ENCODE results near the gene BARHL2. TPM values are rescaled to one million over a fixed set of nuclear protein-coding genes. Genes with fewer than 3 reads are reported as not detected.

Gene BARHL2
- polyA plus RNA-seq, 1 donor: not detected

GRCh38 chr1:90731382-90732050, 14.4 kb upstream of the BARHL2 start:
- no peak for DNase-seq
- H3K27me3 ChIP-seq (ENCODE audit: control insufficient read depth, insufficient read depth, low read length): peaks cover 79% of the 10 kb centered on the region
- 80% methylated on average over 1 of the region's 6 CpGs for WGBS (ENCODE audit: insufficient coverage, low lambda C conversion rate)

GRCh38 chr1:90730243-90731022, 13.3 kb upstream of the BARHL2 start:
- H3K27ac ChIP-seq (ENCODE audit: low read length): no peak overlapping the region
- H3K4me1 ChIP-seq (ENCODE audit: control insufficient read depth, insufficient read depth, low read length): peaks cover 8% of the 10 kb centered on the region
- WGBS (ENCODE audit: insufficient coverage, low lambda C conversion rate): no CpG with 5 or more reads among the region's 51 CpGs
- H3K9me3 ChIP-seq (ENCODE audit: control insufficient read depth, low read depth, low read length): peaks cover 8% of the 10 kb centered on the region
- no peak for DNase-seq
- no peaks in the 10 kb centered on the region for H3K36me3 ChIP-seq (ENCODE audit: control insufficient read depth, insufficient read depth, low read length)
- peaks cover 88% of the 10 kb centered on the region for H3K27me3 ChIP-seq (ENCODE audit: control insufficient read depth, insufficient read depth, low read length)
- no peak overlapping the region for H3K4me3 ChIP-seq (ENCODE audit: low read length)

More at GRCh38 chr1:90731382-90732050, 14.4 kb upstream of the BARHL2 start:
- Histone ChIP-seq H3K36me3 (ENCODE audit: control insufficient read depth, insufficient read depth, low read length) (no peaks in the 10 kb centered on the region), H3K4me1 (ENCODE audit: control insufficient read depth, insufficient read depth, low read length) (no peaks in the 10 kb centered on the region), H3K4me3 (ENCODE audit: low read length) (no peak overlapping the region), H3K9me3 (ENCODE audit: control insufficient read depth, low read depth, low read length) (peaks cover 8% of the 10 kb centered on the region), H3K27ac (ENCODE audit: low read length) (no peak overlapping the region)

GRCh38 chr1:90729504-90730242, 12.6 kb upstream of the BARHL2 start:
- Histone ChIP-seq H3K4me3 (ENCODE audit: low read length) (no peak overlapping the region), H3K36me3 (ENCODE audit: control insufficient read depth, insufficient read depth, low read length) (no peaks in the 10 kb centered on the region), H3K27ac (ENCODE audit: low read length) (no peak overlapping the region), H3K27me3 (ENCODE audit: control insufficient read depth, insufficient read depth, low read length) (peaks cover 92% of the 10 kb centered on the region), H3K9me3 (ENCODE audit: control insufficient read depth, low read depth, low read length) (peaks cover 11% of the 10 kb centered on the region), H3K4me1 (ENCODE audit: control insufficient read depth, insufficient read depth, low read length) (peaks cover 8% of the 10 kb centered on the region)
- DNase-seq: no peak
- 0% methylated on average over 5 of the region's 36 CpGs for WGBS (ENCODE audit: insufficient coverage, low lambda C conversion rate)

- H3K27ac ChIP-seq (ENCODE audit: low read length): no peak overlapping the region
- no peak for DNase-seq
- 5% methylated on average over 3 of the region's 25 CpGs for whole genome bisulfite sequencing (ENCODE audit: insufficient coverage, low lambda C conversion rate)
- no peak overlapping the region for H3K4me3 ChIP-seq (ENCODE audit: low read length)
- H3K9me3 ChIP-seq (ENCODE audit: control insufficient read depth, low read depth, low read length): peaks cover 11% of the 10 kb centered on the region
- H3K36me3 ChIP-seq (ENCODE audit: control insufficient read depth, insufficient read depth, low read length): no peaks in the 10 kb centered on the region
- H3K4me1 ChIP-seq (ENCODE audit: control insufficient read depth, insufficient read depth, low read length): peaks cover 9% of the 10 kb centered on the region
- peaks cover 97% of the 10 kb centered on the region for H3K27me3 ChIP-seq (ENCODE audit: control insufficient read depth, insufficient read depth, low read length)
Observed at GRCh38 chr1:90728502-90729287, 11.6 kb upstream of the BARHL2 start.

GRCh38 chr1:90727917-90728501, 10.9 kb upstream of the BARHL2 start:
- 7% methylated on average over 3 of the region's 5 CpGs for WGBS (ENCODE audit: insufficient coverage, low lambda C conversion rate)
- Histone ChIP-seq H3K4me1 (ENCODE audit: control insufficient read depth, insufficient read depth, low read length) (peaks cover 12% of the 10 kb centered on the region), H3K9me3 (ENCODE audit: control insufficient read depth, low read depth, low read length) (peaks cover 11% of the 10 kb centered on the region), H3K4me3 (ENCODE audit: low read length) (no peak overlapping the region), H3K36me3 (ENCODE audit: control insufficient read depth, insufficient read depth, low read length) (no peaks in the 10 kb centered on the region), H3K27me3 (ENCODE audit: control insufficient read depth, insufficient read depth, low read length) (peaks cover 98% of the 10 kb centered on the region), H3K27ac (ENCODE audit: low read length) (no peak overlapping the region)
- DNase-seq: no peak

- Histone ChIP-seq H3K4me3 (ENCODE audit: low read length) (no peak overlapping the region), H3K9me3 (ENCODE audit: control insufficient read depth, low read depth, low read length) (peaks cover 11% of the 10 kb centered on the region), H3K36me3 (ENCODE audit: control insufficient read depth, insufficient read depth, low read length) (no peaks in the 10 kb centered on the region), H3K27me3 (ENCODE audit: control insufficient read depth, insufficient read depth, low read length) (peaks cover 100% of the 10 kb centered on the region), H3K27ac (ENCODE audit: low read length) (no peak overlapping the region), H3K4me1 (ENCODE audit: control insufficient read depth, insufficient read depth, low read length) (peaks cover 12% of the 10 kb centered on the region)
- no CpG with 5 or more reads among the region's 25 CpGs for WGBS (ENCODE audit: insufficient coverage, low lambda C conversion rate)
- DNase-seq: no peak
Observed at GRCh38 chr1:90726986-90727480, 9.9 kb upstream of the BARHL2 start.

GRCh38 chr1:90726425-90726985, 9.4 kb upstream of the BARHL2 start:
- peaks cover 12% of the 10 kb centered on the region for H3K4me1 ChIP-seq (ENCODE audit: control insufficient read depth, insufficient read depth, low read length)
- no peaks in the 10 kb centered on the region for H3K36me3 ChIP-seq (ENCODE audit: control insufficient read depth, insufficient read depth, low read length)
- no CpG with 5 or more reads among the region's 28 CpGs for WGBS (ENCODE audit: insufficient coverage, low lambda C conversion rate)
- no peak for DNase-seq
- H3K9me3 ChIP-seq (ENCODE audit: control insufficient read depth, low read depth, low read length): peaks cover 11% of the 10 kb centered on the region
- peaks cover 100% of the 10 kb centered on the region for H3K27me3 ChIP-seq (ENCODE audit: control insufficient read depth, insufficient read depth, low read length)
- H3K27ac ChIP-seq (ENCODE audit: low read length): no peak overlapping the region
- H3K4me3 ChIP-seq (ENCODE audit: low read length): no peak overlapping the region

GRCh38 chr1:90725657-90726424, 8.7 kb upstream of the BARHL2 start:
- no peak for DNase-seq
- Histone ChIP-seq H3K36me3 (ENCODE audit: control insufficient read depth, insufficient read depth, low read length) (no peaks in the 10 kb centered on the region), H3K4me3 (ENCODE audit: low read length) (no peak overlapping the region), H3K4me1 (ENCODE audit: control insufficient read depth, insufficient read depth, low read length) (peaks cover 12% of the 10 kb centered on the region), H3K9me3 (ENCODE audit: control insufficient read depth, low read depth, low read length) (peaks cover 11% of the 10 kb centered on the region), H3K27ac (ENCODE audit: low read length) (no peak overlapping the region), H3K27me3 (ENCODE audit: control insufficient read depth, insufficient read depth, low read length) (peaks cover 100% of the 10 kb centered on the region)
- WGBS (ENCODE audit: insufficient coverage, low lambda C conversion rate): 0% methylated on average over 3 of the region's 44 CpGs
